Measurements from ENCODE around the gene CBFB. TPM values are rescaled to one million over a fixed set of nuclear protein-coding genes. Genes with fewer than 3 reads are reported as not detected.

CBFB gene
- 143 and 146 TPM in 2 replicates for total RNA-seq

GRCh38 chr16:67028696-67029253, at the start of gene CBFB:
Gene CBFB, plus strand, starts transcription at chr16:67029149. Its CDS starts 259 bp downstream, at chr16:67029408.

GRCh38 chr16:66988197-66988788, 40.7 kb upstream of the CBFB start, which contains the start of gene CES4A:
Gene CES4A, plus strand, starts transcription at chr16:66988589. Its CDS starts 184 bp downstream, at chr16:66988773.

GRCh38 chr16:67109407-67110135, 80.6 kb downstream of the CBFB start, which contains the start of gene PHAF1:
Gene PHAF1, plus strand, starts transcription at chr16:67109941. Its CDS starts 235 bp downstream, at chr16:67110176.

Other genes with a start within 250 kb of the CBFB start
- not detected in 2 replicates for gene TERB1, start 227.6 kb upstream of the CBFB start, total RNA-seq
- 93.2 and 94.8 TPM in 2 replicates for gene NAE1, start 198.2 kb upstream of the CBFB start, total RNA-seq
- gene CA7, start 184.7 kb upstream of the CBFB start, total RNA-seq, result not detected in 2 replicates
- gene PDP2, start 148.6 kb upstream of the CBFB start, total RNA-seq, result 5.2 and 19.8 TPM in 2 replicates
- not detected in 2 replicates for gene CDH16, start 110.3 kb upstream of the CBFB start, total RNA-seq
- 0.65 and 1.5 TPM in 2 replicates for gene RRAD, start 103.6 kb upstream of the CBFB start, total RNA-seq
- gene CIAO2B, start 94.7 kb upstream of the CBFB start, total RNA-seq, result 169 and 285 TPM in 2 replicates
- 12.0 and 17.5 TPM in 2 replicates for gene CES2, start 93.6 kb upstream of the CBFB start, total RNA-seq
- not detected in 2 replicates for gene CES3, start 67.9 kb upstream of the CBFB start, total RNA-seq
- 0.65 and 0.91 TPM in 2 replicates for gene CES4A, start 40.6 kb upstream of the CBFB start, total RNA-seq
- 7.8 and 10.8 TPM in 2 replicates for gene PHAF1, start 80.8 kb downstream of the CBFB start, total RNA-seq
- 1.6 and 4.0 TPM in 2 replicates for gene B3GNT9, start 121.8 kb downstream of the CBFB start, total RNA-seq
- gene TRADD, start 130.8 kb downstream of the CBFB start, total RNA-seq, result 22.3 and 23.7 TPM in 2 replicates
- 2.3 and 5.8 TPM in 2 replicates for gene FBXL8, start 130.8 kb downstream of the CBFB start, total RNA-seq
- 0.32 and 0.61 TPM in 2 replicates for gene HSF4, start 135.6 kb downstream of the CBFB start, total RNA-seq
- 7.3 and 12.3 TPM in 2 replicates for gene NOL3, start 141.4 kb downstream of the CBFB start, total RNA-seq
- gene MATCAP1, start 154.8 kb downstream of the CBFB start, total RNA-seq, result 11.7 and 13.4 TPM in 2 replicates
- gene EXOC3L1, start 161.0 kb downstream of the CBFB start, total RNA-seq, result 8.8 and 29.9 TPM in 2 replicates
- gene E2F4, start 163.0 kb downstream of the CBFB start, total RNA-seq, result 83.8 and 94.1 TPM in 2 replicates
- 1.3 and 1.5 TPM in 2 replicates for gene ELMO3, start 170.0 kb downstream of the CBFB start, total RNA-seq
- gene TMEM208, start 198.0 kb downstream of the CBFB start, total RNA-seq, result 36.1 and 47.1 TPM in 2 replicates
- 19.3 and 22.7 TPM in 2 replicates for gene FHOD1, start 218.3 kb downstream of the CBFB start, total RNA-seq
- 0.30 and 0.97 TPM in 2 replicates for gene SLC9A5, start 219.8 kb downstream of the CBFB start, total RNA-seq

All from epithelial cell of umbilical artery (primary cell).